ENCODE data around the gene PTPRJ. TPM values are rescaled to one million over a fixed set of nuclear protein-coding genes. Genes with fewer than 3 reads are reported as not detected.

Gene PTPRJ
- polyA plus RNA-seq, 1 donor from 2014 or later = 8.6 TPM

GRCh38 chr11:48058064-48058463, 77.7 kb downstream of the PTPRJ start:
- no peak for TF ChIP-seq EP300 (conservative IDR thresholded peaks at IDR 0.05; ENCODE audit: poor library complexity, severe bottlenecking)
- H3K79me2 ChIP-seq (replicated peaks; ENCODE audit: insufficient read depth, low read length) = no peaks in the 10 kb centered on the region
- H3K4me2 ChIP-seq (ENCODE audit: low read length) = no peak overlapping the region
- H3K27me3 ChIP-seq (ENCODE audit: insufficient read depth, low read depth, low read length) = no peaks in the 10 kb centered on the region
- no peak overlapping the region for H3K4me3 ChIP-seq (ENCODE audit: low read length)
- H4K20me1 ChIP-seq (ENCODE audit: insufficient read depth) = no peaks in the 10 kb centered on the region
- no peak overlapping the region for H3K9ac ChIP-seq (ENCODE audit: low read length)
- no peak overlapping the region for H2AFZ ChIP-seq (ENCODE audit: low read depth, low read length)
- no peaks in the 10 kb centered on the region for H3K36me3 ChIP-seq (ENCODE audit: insufficient read depth, low read length)
- H3K9me3 ChIP-seq (ENCODE audit: low read length) = no peaks in the 10 kb centered on the region
- H3F3A ChIP-seq (ENCODE audit: insufficient read depth, low read length, poor library complexity, severe bottlenecking) = no peaks in the 10 kb centered on the region
- H3K9me2 ChIP-seq (ENCODE audit: insufficient read depth, low read length) = no peaks in the 10 kb centered on the region
- no peak overlapping the region for H3K27ac ChIP-seq (ENCODE audit: low read length)

DNA sequence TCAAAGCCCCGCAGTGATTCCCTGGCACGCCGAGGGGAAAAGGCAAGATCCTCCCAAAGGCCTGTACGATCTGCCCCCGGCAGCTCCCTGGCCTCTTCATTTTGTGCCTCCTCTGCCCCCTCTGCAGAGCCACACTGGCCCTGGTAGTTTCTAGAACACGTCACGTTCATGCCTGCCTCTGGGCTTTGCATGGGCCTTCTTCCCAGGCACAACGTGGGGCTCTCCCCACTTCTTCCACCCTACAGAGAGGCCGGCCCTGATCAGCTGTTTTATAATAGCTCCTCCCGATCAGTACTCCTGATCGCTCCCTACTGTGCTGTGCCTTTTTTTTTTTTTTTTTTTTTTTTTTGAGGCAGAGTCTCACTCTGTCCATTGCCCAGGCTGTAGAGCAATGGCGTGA, 78.4 kb downstream of the PTPRJ start:
- no peak overlapping the region for H3K27ac ChIP-seq (ENCODE audit: low read length)
- H3K9me3 ChIP-seq (ENCODE audit: low read length) = no peaks in the 10 kb centered on the region
- no peaks in the 10 kb centered on the region for H3K79me2 ChIP-seq (replicated peaks; ENCODE audit: insufficient read depth, low read length)
- H3K4me2 ChIP-seq (ENCODE audit: low read length) = no peak overlapping the region
- no peaks in the 10 kb centered on the region for H4K20me1 ChIP-seq (ENCODE audit: insufficient read depth)
- H3K4me3 ChIP-seq (ENCODE audit: low read length) = no peak overlapping the region
- no peak overlapping the region for H2AFZ ChIP-seq (ENCODE audit: low read depth, low read length)
- no peaks in the 10 kb centered on the region for H3K36me3 ChIP-seq (ENCODE audit: insufficient read depth, low read length)
- H3K9ac ChIP-seq (ENCODE audit: low read length) = no peak overlapping the region
- no peaks in the 10 kb centered on the region for H3K9me2 ChIP-seq (ENCODE audit: insufficient read depth, low read length)
- no peaks in the 10 kb centered on the region for H3K27me3 ChIP-seq (ENCODE audit: insufficient read depth, low read depth, low read length)
- no peaks in the 10 kb centered on the region for H3F3A ChIP-seq (ENCODE audit: insufficient read depth, low read length, poor library complexity, severe bottlenecking)
- TF ChIP-seq POLR2AphosphoS5 (IDR thresholded peaks at IDR 0.05) (no peak), EZH2 (IDR thresholded peaks at IDR 0.05; ENCODE audit: borderline replicate concordance, insufficient read depth, low read length, poor library complexity, severe bottlenecking) (no peak), REST (IDR thresholded peaks at IDR 0.05; ENCODE audit: borderline replicate concordance) (no peak), RAD21 (conservative IDR thresholded peaks at IDR 0.05) (no peak), EP300 (conservative IDR thresholded peaks at IDR 0.05; ENCODE audit: poor library complexity, severe bottlenecking) (no peak)

DNA sequence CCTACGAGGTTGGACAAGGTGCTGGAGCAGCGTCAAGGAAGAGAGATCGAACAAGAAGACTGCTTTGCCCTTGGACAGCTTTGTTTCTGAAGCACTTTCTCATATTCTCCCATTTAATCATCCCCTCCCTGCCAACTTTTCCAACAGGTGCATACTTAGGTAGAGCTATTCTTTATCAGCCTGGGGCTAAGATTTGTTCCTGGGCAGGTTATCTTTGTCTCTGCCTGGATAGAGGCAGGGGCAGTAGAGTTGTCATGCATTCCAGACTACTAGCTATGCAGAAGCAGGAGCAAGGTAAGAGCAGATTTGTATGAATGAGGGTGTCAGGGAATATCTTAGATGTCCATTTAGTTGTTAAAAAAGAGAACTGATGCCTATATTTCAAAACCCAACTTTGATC, 82.3 kb downstream of the PTPRJ start:
- Histone ChIP-seq H3K79me2 (replicated peaks; ENCODE audit: insufficient read depth, low read length) (no peaks in the 10 kb centered on the region), H4K20me1 (ENCODE audit: insufficient read depth) (no peaks in the 10 kb centered on the region), H3K9ac (ENCODE audit: low read length) (no peak overlapping the region), H3K4me3 (ENCODE audit: low read length) (no peak overlapping the region), H3K27me3 (ENCODE audit: insufficient read depth, low read depth, low read length) (no peaks in the 10 kb centered on the region), H3K4me2 (ENCODE audit: low read length) (no peak overlapping the region), H3K9me2 (ENCODE audit: insufficient read depth, low read length) (no peaks in the 10 kb centered on the region), H3K9me3 (ENCODE audit: low read length) (no peaks in the 10 kb centered on the region), H3F3A (ENCODE audit: insufficient read depth, low read length, poor library complexity, severe bottlenecking) (no peaks in the 10 kb centered on the region), H3K27ac (ENCODE audit: low read length) (no peak overlapping the region), H3K36me3 (ENCODE audit: insufficient read depth, low read length) (no peaks in the 10 kb centered on the region), H2AFZ (ENCODE audit: low read depth, low read length) (no peak overlapping the region)
- TF ChIP-seq EP300 (conservative IDR thresholded peaks at IDR 0.05; ENCODE audit: poor library complexity, severe bottlenecking) = no peak

DNA sequence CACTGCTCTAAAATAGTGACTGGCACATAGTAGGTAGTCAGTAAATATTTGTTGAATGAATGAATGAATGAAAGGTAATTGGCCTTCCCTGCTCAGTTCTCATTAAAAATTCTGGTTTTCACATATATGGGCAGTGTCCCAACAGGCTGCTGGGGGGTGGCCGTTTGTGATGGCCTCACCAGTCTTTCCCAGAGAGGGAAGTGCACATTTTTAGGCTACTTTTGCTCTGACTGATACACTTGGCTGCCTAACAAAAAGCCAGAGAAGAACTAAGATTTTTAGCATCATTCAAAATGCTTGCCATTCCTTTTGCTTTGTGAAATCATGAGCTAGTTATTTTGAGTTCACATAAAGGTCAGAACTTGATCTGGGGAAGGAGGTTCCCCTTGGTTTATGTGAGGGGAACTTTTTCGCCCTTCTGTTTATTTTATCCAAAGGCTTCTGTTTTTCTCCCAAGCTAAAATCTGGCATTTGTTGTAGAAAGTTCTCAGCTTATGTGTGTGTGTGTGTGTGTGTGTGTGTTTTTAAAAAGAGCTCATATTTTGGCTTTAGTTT, 83.1 kb downstream of the PTPRJ start:
- Histone ChIP-seq H3K4me2 (ENCODE audit: low read length) (no peak overlapping the region), H3K27ac (ENCODE audit: low read length) (no peak overlapping the region), H3K36me3 (ENCODE audit: insufficient read depth, low read length) (no peaks in the 10 kb centered on the region), H3K79me2 (replicated peaks; ENCODE audit: insufficient read depth, low read length) (no peaks in the 10 kb centered on the region), H2AFZ (ENCODE audit: low read depth, low read length) (no peak overlapping the region), H4K20me1 (ENCODE audit: insufficient read depth) (no peaks in the 10 kb centered on the region), H3K4me3 (ENCODE audit: low read length) (no peak overlapping the region), H3K9me2 (ENCODE audit: insufficient read depth, low read length) (no peaks in the 10 kb centered on the region), H3K9me3 (ENCODE audit: low read length) (no peaks in the 10 kb centered on the region), H3F3A (ENCODE audit: insufficient read depth, low read length, poor library complexity, severe bottlenecking) (no peaks in the 10 kb centered on the region), H3K9ac (ENCODE audit: low read length) (no peak overlapping the region), H3K27me3 (ENCODE audit: insufficient read depth, low read depth, low read length) (no peaks in the 10 kb centered on the region)
- no peak for TF ChIP-seq SMC3 (conservative IDR thresholded peaks at IDR 0.05; ENCODE audit: poor library complexity)
- TF ChIP-seq REST (IDR thresholded peaks at IDR 0.05; ENCODE audit: borderline replicate concordance) = no peak
- no peak for TF ChIP-seq TAF1 (IDR thresholded peaks at IDR 0.05; ENCODE audit: low read depth)
- TF ChIP-seq CTCF (IDR thresholded peaks at IDR 0.05; ENCODE audit: poor library complexity, severe bottlenecking) = no peak
- no peak for TF ChIP-seq EZH2 (IDR thresholded peaks at IDR 0.05; ENCODE audit: borderline replicate concordance, insufficient read depth, low read length, poor library complexity, severe bottlenecking)
